Stimulated activated CD8-positive, alpha-beta memory T cell treated with anti-CD3 and anti-CD28 coated beads, Interleukin-7, amount 100 ng/mL, for 24 hours (primary cell): Measurements from ENCODE around the gene VDAC1.
"Not testable (repeated sequence)": the region's sequence is repeated elsewhere in the genome, so short reads cannot be mapped to it uniquely, and the experiment has no call there.

Source experiments
- DNase-seq: peaks from one replicate; pipeline ENCODE4 v3.0.0-alpha.2; 2020; ENCODE audit warnings: low read depth

VDAC1 gene

DNA sequence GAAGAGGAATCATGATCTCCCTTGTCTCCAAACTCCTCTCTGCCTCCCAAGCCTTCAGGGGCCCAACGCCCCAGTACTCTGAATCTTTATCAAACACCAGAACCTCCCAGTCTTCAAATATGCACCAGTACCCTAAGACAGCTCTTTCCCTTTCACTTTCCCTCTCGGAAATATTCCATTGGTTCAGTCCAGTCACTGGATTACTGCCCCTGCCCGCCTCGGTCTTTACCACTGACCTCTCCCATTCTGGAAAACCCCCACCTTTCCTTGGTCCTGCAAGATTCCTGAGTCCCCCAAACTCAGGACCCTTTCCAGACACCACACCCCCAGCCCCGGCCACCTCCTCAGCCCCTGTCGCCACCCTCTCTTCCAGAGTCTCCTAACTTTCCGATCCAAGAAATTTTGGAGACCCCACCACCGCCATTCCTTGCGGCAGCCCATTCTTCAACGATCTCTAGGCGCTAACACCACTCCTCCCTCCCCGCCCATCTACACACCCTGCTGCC lies 37.0 kb downstream of the VDAC1 start:
- no peak for DNase-seq

DNA sequence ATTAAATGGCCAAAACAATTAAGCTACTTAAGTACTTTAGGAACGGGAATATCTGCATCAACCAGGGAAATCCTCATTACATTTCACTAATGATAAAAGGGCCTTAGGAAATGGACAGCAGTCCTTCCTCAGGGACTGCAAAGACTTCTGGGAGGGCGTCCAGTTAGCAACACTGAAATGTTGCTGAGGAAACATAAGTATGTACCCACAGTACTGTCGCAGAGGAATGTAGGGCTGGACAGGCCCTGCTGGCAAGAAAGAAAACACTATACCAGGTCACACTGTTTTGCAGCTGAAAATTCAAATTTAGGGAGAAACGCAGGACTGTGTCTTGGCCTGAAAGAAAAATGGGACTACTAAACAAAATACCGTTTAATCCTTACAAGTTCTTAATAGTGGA lies 37.7 kb downstream of the VDAC1 start:
- no peak for DNase-seq

DNA sequence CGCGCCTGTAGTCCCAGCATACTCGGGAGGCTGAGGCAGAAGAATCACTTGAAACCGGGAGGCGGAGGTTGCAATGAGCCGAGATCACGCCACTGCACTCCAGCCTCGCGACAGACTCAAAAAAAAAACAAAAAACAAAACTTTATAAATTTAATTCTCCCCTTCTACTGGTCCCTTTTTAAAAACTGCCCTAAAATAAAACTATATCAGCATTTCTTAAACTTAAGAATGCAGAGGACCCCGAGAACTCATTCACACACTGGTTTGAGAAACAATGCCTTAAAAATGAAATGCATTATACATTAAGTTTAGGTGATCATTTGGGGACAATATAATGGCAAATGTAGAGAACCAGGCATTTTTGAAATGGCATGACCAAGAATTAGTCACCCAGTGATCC lies 38.7 kb downstream of the VDAC1 start:
- no peak for DNase-seq

DNA sequence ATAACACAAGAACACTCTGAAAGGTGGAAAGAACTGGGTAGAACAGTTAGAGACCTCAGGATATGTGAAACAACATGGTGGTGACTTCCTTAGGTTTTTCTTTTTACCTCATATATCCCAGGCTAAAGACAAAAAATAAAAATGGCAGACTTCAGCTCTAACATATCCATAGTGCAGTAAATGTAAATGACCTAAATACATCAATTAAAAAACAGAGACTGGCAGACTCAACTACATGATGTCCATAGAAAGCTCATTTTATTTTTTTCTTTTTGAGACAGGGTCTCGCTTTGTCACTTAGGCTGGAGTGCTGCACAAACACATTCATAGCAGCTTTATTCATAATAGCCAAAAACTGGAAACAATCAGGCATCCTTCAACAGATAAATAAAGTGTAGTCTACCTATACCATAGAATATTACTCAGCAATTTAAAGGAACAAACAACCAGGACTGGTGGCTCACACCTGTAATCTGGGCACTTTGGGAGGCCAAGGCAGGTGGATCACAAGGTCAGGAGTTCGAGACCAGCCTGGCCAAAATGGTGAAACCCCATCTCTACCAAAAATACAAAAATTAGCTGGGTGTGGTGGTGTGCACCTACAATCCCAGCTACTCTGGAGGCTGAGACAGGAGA lies 41.2 kb downstream of the VDAC1 start:
- no peak for DNase-seq

DNA sequence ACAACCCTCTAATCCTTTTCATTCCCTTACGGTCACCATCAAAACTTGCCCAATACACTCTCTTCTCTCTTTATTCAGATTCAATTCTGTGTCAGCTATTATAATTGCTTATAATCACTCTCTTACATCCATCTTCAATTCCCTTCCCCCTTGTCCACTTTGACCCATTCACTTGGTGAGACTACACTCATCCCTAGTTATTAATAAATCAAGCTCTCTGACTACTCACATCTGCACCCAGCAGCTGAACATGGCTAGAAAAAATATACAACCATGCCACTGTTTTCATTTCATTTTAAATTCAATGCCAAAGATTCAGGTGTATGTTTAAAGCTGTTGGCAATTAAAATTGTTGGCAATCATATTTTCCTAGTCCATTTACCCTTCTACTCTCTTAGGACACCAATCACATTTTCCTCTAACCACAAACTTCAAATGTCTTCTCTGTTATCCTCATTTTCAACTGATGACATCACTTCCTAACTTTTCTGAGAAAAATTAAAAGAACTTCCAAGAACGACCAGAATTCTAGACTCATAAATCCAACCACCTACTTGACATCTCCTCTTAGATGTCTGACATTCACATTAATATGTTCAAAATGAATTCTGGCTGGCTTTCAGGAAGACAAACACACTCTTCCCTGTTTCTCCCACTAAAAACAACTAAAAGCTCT lies 41.8 kb downstream of the VDAC1 start:
- no peak for DNase-seq

DNA sequence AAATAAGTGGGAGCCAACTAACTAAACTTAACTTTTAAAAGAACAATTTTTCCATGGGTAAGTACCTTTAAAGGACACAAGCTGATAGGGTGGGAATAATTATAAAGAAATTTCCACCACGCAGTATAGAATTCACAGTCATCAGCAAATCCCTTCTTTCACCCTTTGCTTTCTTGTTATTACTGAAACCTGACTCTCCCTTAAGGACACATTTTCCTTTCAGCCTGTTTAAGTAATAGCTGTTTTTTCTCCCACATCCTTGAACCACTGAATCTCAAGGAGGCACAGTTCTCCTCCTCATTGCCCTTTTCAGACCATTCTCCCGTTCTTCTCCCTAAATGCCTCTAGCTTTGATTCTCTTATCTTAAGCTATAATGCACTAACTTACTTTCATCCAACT lies 42.6 kb downstream of the VDAC1 start:
- DNase-seq = no peak

DNA sequence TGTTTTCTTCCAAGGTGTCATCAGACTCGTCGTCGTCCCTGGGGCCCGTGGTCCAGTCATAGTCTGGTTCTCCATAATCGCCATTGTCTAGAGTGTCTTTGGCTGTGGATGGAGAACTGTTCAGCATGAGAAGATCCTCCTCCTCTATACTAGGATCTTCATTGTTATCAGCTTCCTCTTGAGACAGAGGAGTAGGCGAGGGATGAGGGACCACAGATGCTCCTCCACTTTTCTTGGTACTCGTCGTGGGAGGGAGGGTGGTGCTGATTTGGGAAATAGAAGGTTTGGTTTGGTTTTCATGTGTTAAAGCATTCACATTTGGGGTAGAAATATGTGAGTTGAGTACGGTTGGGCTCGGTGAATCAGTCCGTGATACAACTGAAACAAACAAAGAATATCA lies 45.1 kb downstream of the VDAC1 start:
- no peak for DNase-seq

DNA sequence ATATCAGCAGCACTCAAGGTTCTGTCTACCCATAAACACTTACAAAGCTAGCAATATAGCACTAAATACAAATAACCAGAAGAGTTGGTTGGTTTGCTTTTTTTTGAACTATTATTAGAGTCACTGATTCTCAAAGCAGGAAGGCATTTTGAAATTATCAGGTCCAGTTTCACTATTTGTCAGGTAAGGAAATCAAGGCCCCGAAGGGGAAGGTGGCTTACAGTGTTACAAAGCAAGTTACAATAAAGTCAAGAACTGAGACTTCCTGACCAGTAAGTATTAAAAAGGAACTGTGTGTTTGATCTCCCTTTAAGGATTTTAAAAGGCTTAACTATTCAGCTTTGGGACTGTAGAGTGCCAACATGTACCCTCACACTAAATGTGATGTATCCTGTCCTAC lies 47.2 kb downstream of the VDAC1 start:
- DNase-seq = no peak

DNA sequence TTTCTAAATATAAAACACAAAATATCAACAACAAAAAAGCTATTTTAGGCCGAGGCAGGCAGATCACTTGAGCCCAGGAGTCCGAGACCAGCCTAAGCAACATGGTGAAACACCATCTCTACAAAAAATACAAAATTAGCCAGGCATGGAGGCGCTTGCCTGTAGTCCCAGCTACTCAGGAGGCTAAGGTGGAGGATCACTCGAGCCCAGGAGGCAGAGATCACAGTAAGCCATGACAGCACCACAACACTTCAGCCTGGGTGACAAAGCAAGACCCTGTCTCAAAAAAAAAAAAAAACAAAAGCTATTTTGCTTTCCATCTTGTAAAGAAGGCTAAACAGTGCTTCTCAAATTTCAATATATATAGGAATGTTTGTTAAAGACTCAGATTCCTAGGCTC lies 47.7 kb downstream of the VDAC1 start:
- DNase-seq = no peak

DNA sequence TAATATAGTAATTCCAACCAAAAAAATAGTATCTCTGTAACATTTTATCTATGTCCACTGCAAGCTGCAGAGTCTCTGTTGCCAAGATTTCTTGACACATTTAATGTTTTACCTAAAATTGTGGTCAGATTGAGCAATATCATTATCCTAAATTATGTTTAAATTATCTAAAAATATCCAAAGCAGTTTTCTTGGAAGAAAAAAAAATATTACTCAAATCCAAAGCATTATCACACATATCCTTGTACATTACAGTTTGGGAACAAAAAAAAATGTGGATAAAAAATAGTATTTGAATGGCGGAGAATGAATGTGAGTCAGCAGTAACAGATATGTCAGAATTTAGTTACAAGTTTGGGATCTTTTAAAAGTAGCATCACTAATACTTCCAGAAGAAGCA lies 48.6 kb downstream of the VDAC1 start:
- not testable (repeated sequence) for DNase-seq

DNA sequence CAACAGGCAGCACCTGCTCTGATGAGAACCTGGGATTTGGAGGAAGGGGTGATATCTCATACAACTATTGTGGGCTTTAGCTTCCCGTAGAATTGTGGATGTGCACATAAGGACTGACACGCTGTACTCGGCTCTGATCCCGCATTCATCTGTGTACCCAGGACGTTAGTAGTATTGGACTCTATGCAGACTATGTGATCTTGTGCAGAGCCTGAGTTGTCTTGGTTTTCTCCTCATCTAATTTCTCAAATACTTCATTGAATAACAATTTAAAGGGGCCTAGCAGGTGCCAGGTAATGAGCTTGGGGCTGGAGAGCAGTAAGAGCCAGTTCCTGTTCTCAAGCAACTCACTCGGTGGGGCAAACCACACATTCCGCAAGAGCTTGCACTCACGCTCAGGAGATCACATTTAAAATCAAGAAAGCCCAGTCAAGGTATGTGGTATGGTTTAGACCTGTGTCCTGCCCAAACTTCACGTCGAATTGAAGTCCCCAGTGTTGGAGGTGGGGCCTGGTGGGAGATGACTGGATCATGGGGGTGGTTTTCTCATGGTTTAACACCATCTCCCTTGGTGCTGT lies 51.1 kb downstream of the VDAC1 start:
- DNase-seq = no peak

DNA sequence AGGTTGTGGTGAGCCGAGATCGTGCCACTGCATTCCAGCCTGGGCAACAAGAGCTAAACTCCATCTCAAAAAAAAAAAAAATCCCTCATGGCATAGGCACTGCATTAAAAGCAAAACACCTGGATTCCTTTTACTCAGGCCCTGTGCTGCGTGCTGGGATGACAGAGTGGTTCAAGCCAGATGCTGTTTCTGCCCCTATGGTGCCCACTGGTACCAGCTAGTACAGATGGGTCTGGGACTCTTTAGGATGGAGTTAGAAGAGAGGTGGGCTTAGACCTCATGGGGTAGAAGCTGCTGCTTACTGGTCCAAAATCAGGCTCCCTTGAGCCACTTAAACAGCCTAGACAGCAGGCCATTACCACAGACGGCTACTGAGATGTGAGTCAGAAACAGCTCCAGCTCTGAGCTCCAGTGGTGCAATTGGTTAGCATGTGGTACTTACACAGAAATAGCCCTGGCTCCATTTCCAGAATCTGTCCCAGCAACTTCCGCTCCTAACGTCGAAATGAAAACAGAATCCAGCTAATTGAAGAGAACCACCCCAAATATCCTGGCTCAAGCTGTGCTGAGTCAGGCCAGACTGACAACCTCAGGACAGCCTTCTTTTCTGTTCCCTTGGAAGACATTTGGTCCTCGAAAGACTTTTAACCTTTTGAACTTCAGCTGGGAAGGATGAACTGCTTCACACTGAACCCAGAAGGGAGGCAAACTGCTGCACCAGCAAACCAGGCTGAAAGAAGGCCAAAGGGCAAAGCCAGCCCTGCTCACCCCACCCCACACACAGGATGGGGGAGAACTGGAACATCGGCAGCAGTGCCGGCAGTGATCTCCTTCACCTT lies 51.8 kb downstream of the VDAC1 start:
- DNase-seq = no peak

DNA sequence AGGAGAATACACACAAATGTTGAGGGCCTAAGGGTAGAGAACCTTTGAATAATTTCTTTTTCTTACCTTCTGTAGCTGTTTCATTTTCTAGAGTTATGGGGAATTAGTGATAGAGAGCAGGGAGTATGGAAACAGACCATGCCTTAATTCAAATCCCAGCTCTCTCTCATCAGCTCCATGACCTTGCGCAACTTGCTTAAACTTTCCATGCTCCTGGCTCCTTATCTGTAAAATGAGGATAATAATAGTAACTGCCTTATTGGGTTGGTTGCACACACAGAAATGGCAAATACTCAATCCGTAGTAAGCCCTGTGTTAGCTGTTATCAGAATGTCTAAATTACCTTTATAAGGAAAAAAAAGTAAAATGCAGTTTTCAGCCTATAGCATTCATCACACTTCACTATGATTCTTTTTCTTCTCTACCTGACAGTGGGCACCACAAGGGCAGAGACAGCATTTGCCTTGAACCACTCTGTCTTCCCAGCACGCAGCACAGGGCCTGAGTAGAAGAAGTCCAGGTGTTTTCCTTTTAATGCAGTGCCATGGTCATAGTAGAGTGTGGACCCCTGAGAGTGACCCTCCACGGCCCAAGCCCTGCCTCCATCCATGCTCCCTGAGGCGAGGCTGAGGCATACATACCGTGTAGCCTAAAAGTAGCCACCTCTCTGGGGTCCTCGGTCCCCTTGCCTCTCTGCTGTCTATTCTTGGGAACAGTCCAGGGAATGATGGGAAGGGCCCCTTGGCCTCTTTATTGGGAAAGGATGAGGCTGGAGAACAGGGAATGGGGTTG lies 53.8 kb downstream of the VDAC1 start:
- DNase-seq = no peak

DNA sequence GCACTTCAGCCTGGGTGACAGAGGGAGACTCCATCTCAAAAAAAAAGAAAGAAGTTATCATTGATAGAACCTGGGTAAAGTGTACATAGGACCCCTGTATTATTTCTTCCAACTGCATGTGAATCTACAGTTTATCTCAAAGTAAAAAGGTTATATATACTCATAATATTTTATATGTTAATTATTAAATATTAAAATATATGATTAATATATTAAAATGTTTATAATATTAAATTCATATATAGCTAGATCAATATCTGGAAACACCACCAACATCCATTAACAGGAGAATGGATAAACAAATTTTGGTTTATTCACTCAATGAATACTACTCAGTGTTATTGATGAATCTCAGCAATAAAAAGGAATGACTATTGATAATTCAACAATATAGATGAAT lies 56.1 kb downstream of the VDAC1 start:
- DNase-seq = no peak

DNA sequence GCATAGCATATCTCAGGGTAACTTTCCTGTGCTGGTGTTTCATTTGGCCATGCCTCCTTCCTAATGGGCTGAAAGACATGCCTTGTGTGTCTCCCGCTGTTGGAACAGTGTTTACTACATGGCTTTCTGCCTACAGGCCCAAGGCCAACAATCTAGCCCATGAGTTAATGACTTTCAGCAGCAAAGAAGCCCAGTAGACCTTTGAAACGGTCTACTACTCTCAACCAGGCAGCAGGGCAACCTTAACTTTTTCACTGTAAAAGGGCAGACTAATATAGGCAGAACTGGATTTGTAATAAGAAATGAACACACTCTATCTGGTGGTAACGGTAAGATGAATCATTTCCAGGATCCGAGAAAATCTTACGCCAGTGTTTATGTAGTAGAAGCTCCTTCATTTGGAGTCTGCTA lies 57.3 kb downstream of the VDAC1 start:
- no peak for DNase-seq

DNA sequence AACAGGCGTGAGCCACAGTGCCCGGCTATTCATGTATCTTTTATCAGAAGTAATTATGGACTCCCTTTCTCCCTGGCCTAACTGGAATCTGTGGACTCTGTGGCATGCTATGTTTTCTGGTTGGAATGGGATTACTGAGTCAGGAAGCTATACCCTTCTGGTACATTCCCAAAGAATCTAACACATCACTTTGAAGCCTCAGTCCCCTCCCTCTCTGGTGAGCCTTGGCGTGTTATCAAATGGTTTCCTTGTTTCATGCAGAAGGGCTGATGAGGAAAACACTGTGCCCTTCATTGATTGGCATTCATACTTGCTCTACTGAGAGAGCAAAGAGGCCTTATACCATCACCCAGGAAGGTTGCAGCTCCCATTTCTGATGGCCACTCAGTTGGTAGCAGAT lies 59.2 kb downstream of the VDAC1 start:
- no peak for DNase-seq

DNA sequence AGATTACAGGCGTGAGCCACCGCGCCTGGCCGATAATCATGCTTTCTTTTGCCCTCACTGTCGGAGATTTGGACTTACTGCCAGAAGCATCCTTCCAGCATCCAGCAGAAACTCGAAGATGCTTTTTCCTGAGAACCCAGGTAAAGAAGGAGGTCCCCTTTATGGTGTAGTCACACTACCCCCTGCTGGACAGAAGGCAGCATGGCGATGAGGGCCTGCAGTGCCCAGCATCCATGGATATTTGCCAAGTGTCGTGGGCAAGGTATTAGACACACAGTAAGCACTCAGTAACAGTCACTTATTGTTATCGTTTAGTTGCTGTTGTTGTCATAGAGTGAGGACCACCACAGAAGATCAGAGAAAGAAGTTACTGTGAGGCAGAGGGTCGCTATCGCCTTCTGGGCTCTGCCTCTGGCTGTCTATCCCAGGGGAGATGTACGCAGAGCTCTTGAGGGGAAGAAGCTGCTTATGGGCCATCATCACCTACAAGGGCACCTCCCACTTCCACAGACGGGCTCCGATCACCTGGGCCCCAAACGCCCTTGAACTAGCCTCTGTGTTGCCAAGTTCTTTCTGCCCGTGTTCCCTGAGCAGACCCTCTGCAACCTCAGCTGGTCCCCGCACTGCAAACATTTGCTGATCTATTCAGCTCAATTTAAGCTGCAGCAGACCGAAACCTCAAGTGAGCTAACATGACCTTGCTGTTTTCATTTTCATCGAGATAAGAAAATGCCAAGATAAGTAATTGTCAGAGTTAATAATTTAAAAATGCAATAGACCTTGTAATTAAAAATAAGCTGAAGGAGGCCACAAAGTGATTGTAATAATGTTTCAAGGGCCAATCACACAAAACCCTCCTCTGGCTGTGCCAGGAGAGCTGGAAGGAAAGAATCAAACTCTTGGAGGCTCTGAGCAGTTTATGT lies 60.3 kb downstream of the VDAC1 start:
- no peak for DNase-seq

DNA sequence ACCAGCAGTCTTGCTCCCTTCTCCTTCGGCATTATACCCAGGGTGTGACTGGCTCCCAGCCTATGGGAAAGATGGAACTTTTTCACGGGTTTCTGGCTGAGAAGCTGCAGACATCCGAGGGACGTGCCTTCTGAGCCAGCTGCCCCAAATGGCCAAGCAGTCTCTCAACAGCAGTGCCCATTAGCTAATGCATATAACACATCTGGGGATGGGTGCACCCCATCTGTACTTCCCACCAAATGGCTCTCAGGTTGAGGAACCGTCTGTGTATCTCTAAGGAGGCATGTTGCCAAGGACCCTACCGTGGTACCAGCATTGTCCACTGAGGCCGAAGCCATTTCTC lies 61.3 kb downstream of the VDAC1 start:
- DNase-seq = no peak

DNA sequence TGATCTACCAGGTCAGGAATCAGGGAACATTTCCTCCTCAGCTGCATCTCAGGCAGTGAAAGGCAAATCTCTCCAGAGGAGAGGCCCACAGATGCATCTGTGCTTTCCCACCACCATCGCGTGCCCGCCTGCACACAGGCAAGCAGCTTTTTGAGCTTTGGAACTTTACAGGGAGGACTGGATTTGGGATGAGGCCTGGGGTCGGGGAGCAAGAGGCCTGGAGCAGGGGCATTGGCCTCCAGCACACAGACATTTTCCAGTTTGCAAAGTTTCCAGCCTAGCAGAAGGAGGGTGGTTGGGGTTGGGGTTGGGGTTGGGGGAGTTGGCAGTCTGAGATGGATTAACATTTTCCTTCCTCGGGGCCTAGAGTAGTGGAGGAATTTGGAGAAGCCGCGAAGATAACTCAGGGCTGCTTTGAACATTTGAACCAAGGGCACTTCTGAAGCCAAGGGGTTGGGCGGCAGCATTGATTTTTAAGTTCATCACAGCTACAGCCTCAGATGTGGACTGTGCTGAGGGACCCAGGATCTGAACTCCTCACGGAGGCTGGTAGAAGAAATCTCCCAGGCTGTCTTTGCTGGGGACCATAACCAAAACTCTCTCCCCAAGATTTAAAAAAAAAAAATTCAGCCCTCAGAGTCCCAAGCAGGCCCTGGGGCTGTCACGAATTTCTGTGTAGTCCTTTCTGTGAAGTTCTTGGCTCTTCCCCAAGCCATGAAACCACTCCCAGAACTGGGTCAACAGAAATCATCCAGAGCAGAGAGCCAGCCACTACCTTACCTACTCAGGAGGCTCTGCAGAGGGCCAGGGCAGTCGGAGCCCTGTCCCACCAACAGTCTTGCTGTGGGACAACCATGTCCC lies 61.9 kb downstream of the VDAC1 start:
- DNase-seq = no peak
